Erythroblast (primary cell): ENCODE measurements around the gene LRRC30.

ENCODE experiments used
- GATA1 ChIP-seq: IDR thresholded peaks from 2 replicates; pipeline ENCODE4 v1.6.1; 2011; ENCODE audit warnings: low read depth, mild to moderate bottlenecking, control low read depth, low read length, moderate library complexity
- POLR2A ChIP-seq: IDR thresholded peaks from 2 replicates; pipeline ENCODE4 v1.6.1; 2011; ENCODE audit warnings: mild to moderate bottlenecking, low read length

DNA sequence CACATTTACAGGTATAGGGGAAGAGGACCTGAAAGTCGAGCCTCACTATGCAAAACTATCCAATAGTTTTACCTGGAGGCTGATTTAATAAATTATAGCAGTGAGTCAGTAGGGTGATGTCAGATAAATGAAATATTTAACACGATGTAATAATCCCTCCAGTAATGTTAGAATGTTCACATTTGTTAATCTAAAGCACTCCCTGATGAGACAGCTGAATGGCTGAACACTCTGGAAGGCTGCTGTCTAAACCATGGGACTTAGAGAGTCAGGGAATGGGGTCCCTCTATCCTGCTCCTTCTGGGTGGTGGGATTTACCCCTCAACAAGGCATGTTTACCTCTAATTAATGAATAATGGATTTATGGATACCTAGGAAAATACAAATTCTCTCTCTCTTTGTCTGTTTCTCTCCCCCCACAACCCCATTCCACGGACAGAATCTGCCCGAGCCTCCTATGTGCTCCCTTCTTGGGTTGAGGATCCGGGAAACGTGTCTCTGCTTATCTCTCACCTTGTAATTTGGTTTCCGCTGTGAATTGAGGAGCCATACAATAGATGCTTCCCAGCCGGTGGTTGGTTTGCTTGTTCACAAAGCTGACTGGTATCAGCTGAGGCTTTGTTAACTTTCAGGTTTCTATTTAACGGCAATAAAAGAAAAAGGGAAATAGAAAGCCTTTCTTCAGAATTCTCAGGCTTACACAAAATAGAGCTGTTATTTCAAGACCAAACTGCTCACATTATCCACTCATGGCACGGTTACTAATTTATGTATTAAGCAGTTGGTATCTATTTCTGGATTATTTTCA is 25.9 kb downstream of the LRRC30 start:
- TF ChIP-seq POLR2A (no peak), GATA1 (no peak)
